HepG2 (cell line): ENCODE data around the gene SNX15. TPM values are rescaled to one million over a fixed set of nuclear protein-coding genes. Genes with fewer than 3 reads are reported as not detected.

Source experiments
- ARNT2 ChIP-seq: sonication (generic); formaldehyde crosslinking; IDR thresholded peaks from 2 replicates; pipeline ENCODE4 v1.8.0; 2022; ENCODE audit warnings: mild to moderate bottlenecking, low read depth, missing genetic modification reagents, moderate library complexity
- CEBPZ ChIP-seq: IDR thresholded peaks from 2 replicates; pipeline ENCODE4 v1.6.1; 2012; ENCODE audit warnings: low read length, improper control_type of control experiment
- ESRRA ChIP-seq: sonication (generic); formaldehyde crosslinking; IDR thresholded peaks from 2 replicates; pipeline ENCODE4 v1.5.1; 2020; ENCODE audit warnings: mild to moderate bottlenecking, low read depth, missing genetic modification reagents
- NFRKB ChIP-seq: fragments of 450-650 bp; IDR thresholded peaks from 2 replicates; pipeline ENCODE4 v1.6.1; 2017
- RBM22 ChIP-seq: fragments of 200-400 bp; formaldehyde crosslinking; optimal IDR thresholded peaks from 2 replicates; pipeline ENCODE3; 2017; ENCODE audit warnings: mild to moderate bottlenecking, low read length, moderate library complexity
- SMAD1 ChIP-seq: sonication (generic); formaldehyde crosslinking; IDR thresholded peaks from 2 replicates; pipeline ENCODE4 v1.4.0; 2020; ENCODE audit warnings: missing genetic modification reagents, low read depth, mild to moderate bottlenecking, borderline replicate concordance
- ZBTB49 ChIP-seq: sonication (generic); formaldehyde crosslinking; IDR thresholded peaks from 2 replicates; pipeline ENCODE4 v1.4.0; 2020; ENCODE audit warnings: missing genetic modification reagents, borderline replicate concordance
- ZFP36 ChIP-seq: fragments of 150-350 bp; IDR thresholded peaks from 2 replicates; pipeline ENCODE4 v1.6.1; 2018; ENCODE audit warnings: borderline replicate concordance, low read length, low read depth; ENCODE audit not compliant: partially characterized antibody
- ZFP36L2 ChIP-seq: sonication (generic); formaldehyde crosslinking; IDR thresholded peaks from 2 replicates; pipeline ENCODE4 v1.4.0; 2020; ENCODE audit warnings: missing genetic modification reagents
- ZHX2 ChIP-seq, 2 experiments: sonication (generic) in 1 of 2; formaldehyde crosslinking in 1 of 2; IDR thresholded peaks; 2 replicates each; pipeline versions ENCODE4 v1.6.1 to v1.9.0; 2014 to 2022; ENCODE audit warnings: antibody characterized with exemption in 1 of 2, borderline replicate concordance in 1 of 2, inconsistent platforms in 1 of 2, low read depth in 1 of 2, missing genetic modification reagents in 1 of 2
- ZNF350 ChIP-seq: sonication (generic); formaldehyde crosslinking; IDR thresholded peaks from 2 replicates; pipeline ENCODE4 v1.4.0; 2020; ENCODE audit warnings: mild to moderate bottlenecking, low read depth, missing genetic modification reagents, borderline replicate concordance
- ZNF567 ChIP-seq: sonication (generic); formaldehyde crosslinking; IDR thresholded peaks from 2 replicates; pipeline ENCODE4 v1.8.1; 2023; ENCODE audit warnings: mild to moderate bottlenecking, missing genetic modification reagents, borderline replicate concordance
- ZNF619 ChIP-seq: sonication (generic); formaldehyde crosslinking; IDR thresholded peaks from 2 replicates; pipeline ENCODE4 v1.4.0; 2020; ENCODE audit warnings: mild to moderate bottlenecking, missing genetic modification reagents
- polyA plus RNA-seq, 8 experiments: library from polyadenylated mRNA; depleted of rRNA in 3 of 8; stranded (reverse) in 7 of 8; unstranded in 1 of 8; fragments of >200 nt; fragmentation: Illumina TruSeq in 4 of 8; extraction: Trizol in 4 of 8; gene quantifications; 2 replicates each; pipeline versions ENCODE4 v1.2.1 to v1.2.3, GENCODE V29; 2011 to 2016; ENCODE audit warnings: low read depth in 4 of 8, missing spikeins in 1 of 8, mixed read lengths in 1 of 8; ENCODE audit not compliant: insufficient read depth in 1 of 8
- total RNA-seq, 5 experiments: library from RNA; depleted of rRNA; stranded (reverse); fragments of >200 nt; fragmentation: Illumina TruSeq; extraction: Trizol; gene quantifications; 2 replicates each; pipeline ENCODE4 v1.2.3, GENCODE V29; 2016; ENCODE audit warnings: low read depth in 1 of 5
- TF ChIP-seq, protein P1 (sequence below): IDR thresholded peaks from 2 replicates; pipeline ENCODE4 v1.6.1; 2018; ENCODE audit warnings: missing genetic modification reagents

The SNX15 gene
- total and polyA plus RNA-seq, 2 of the 13 experiments (the other 11 are each of a cell fraction or from before 2014, with no cell fraction given) = 19.1 to 22.6 TPM

DNA sequence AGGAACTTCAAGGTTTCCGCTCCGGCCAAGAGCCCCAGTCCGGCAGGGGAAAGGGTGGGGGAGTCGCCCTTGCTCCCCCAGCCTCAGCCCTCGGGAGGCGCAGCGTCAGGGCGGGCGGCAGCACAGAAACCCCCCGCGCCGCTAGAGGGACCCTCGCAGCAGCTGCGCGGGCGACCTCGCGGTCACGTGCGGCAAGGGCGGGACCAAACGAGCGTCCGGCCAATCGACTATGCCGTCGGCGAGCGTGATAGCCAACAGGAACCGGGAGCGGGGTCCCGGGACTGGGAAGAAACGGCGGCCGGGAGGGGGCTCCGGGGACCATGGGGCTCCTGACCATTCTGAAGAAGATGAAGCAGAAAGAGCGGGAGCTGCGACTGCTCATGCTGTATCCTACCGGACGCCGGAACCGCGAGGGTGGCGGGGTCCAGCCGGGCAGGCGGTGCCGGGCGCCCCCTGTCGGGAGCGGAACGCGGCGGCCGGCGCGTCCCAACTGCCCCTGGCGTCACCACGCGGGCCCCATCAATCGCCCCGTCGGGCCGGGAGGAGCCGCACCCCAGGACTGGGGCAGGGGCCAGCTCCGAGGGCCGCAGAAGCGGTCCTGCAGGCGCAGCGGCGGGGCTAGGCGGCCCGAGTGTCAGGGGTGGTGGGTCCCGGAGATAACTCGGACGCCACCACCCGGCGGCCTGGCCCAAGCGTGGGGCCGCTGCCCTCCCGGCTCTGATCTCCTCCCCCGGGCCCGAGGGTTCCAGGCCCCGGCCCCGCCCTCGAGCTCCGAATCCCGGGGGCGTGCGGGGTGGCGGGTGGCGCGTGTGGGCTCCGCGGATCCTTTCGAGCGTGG lies 13.1 kb upstream of the SNX15 start, which contains the start of gene ARL2 (continued):
- no peak for TF ChIP-seq NFRKB
- TF ChIP-seq, protein P1, sequence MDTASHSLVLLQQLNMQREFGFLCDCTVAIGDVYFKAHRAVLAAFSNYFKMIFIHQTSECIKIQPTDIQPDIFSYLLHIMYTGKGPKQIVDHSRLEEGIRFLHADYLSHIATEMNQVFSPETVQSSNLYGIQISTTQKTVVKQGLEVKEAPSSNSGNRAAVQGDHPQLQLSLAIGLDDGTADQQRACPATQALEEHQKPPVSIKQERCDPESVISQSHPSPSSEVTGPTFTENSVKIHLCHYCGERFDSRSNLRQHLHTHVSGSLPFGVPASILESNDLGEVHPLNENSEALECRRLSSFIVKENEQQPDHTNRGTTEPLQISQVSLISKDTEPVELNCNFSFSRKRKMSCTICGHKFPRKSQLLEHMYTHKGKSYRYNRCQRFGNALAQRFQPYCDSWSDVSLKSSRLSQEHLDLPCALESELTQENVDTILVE (CRISPR knock-in tag) = peak; percentile 83
- TF ChIP-seq ARNT2 (CRISPR knock-in tag) = no peak; the same call in 1 of the 2 replicates
- peak; percentile 9; the same call in 1 of the 2 replicates for TF ChIP-seq ZNF350 (CRISPR knock-in tag)
- TF ChIP-seq ESRRA = peak; percentile 25; the same call in 1 of the 2 replicates
- no peak for TF ChIP-seq ZFP36L2 (CRISPR knock-in tag)
- peak; percentile 41; the same call in 1 of the 2 replicates for TF ChIP-seq ZHX2 (IDR thresholded peaks at IDR 0.05; ENCODE audit: low read depth)
- TF ChIP-seq ZHX2 (CRISPR knock-in tag; IDR thresholded peaks at IDR 0.05; ENCODE audit: borderline replicate concordance) = 0 out of 2 replicates have a peak, but pooled peaks have one; percentile 46
- no peak for TF ChIP-seq ZBTB49 (CRISPR knock-in tag)
- TF ChIP-seq CEBPZ = no peak
- no peak for TF ChIP-seq ZFP36
- no peak for TF ChIP-seq ZNF567 (CRISPR knock-in tag)
- TF ChIP-seq SMAD1 (CRISPR knock-in tag) = no peak; the same call in 1 of the 2 replicates
- TF ChIP-seq RBM22 = no peak
- TF ChIP-seq ZNF619 (CRISPR knock-in tag) = peak; percentile 54; the same call in 1 of the 2 replicates
